GM23338 (cell line): ENCODE results near the gene MAST2.

Experiments used
- CTCF ChIP-seq, 2 experiments: fragments of 200-600 bp in 1 of 2; sonication (generic) in 1 of 2; conservative IDR thresholded peaks; 2 replicates each; pipeline versions ENCODE4 v1.5.1 to v1.6.1; 2016 to 2017; ENCODE audit warnings: antibody characterized with exemption in 2 of 2, low read depth in 2 of 2, mild to moderate bottlenecking in 2 of 2, moderate library complexity in 1 of 2
- EZH2phosphoT487 ChIP-seq: fragments of 200-600 bp; sonication (generic); IDR thresholded peaks from one replicate; pipeline ENCODE4 v1.8.1; 2018; ENCODE audit warnings: antibody characterized with exemption; ENCODE audit not compliant: unreplicated experiment
- POLR2AphosphoS5 ChIP-seq: IDR thresholded peaks from 2 replicates; pipeline ENCODE4 v1.6.1; 2016; ENCODE audit warnings: antibody characterized with exemption, low read depth
- STAT1 ChIP-seq: IDR thresholded peaks from one replicate; pipeline ENCODE4 v1.6.1; 2016; ENCODE audit warnings: antibody characterized with exemption; ENCODE audit not compliant: unreplicated experiment
- TF ChIP-seq, protein P1 (sequence below): IDR thresholded peaks from one replicate; pipeline ENCODE4 v1.6.1; 2018; ENCODE audit warnings: antibody characterized with exemption; ENCODE audit not compliant: unreplicated experiment

DNA sequence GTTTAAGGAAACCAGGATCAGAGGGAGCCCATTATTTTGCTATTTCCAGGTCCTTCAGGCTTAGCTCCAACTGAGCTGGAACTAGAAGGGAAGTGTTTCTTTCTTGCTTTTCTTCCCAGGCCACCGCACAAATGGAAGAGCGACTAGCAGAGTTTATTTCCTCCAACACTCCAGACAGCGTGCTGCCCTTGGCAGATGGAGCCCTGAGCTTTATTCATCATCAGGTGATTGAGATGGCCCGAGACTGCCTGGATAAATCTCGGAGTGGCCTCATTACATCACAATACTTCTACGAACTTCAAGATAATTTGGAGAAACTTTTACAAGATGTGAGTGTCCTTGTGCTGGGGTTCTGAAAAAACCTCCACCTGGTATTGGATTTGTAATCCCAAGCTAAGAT lies 207.2 kb downstream of the MAST2 start:
- TF ChIP-seq CTCF (conservative IDR thresholded peaks at IDR 0.05; ENCODE audit: low read depth in 2 of 2): no peak
- TF ChIP-seq, protein P1, sequence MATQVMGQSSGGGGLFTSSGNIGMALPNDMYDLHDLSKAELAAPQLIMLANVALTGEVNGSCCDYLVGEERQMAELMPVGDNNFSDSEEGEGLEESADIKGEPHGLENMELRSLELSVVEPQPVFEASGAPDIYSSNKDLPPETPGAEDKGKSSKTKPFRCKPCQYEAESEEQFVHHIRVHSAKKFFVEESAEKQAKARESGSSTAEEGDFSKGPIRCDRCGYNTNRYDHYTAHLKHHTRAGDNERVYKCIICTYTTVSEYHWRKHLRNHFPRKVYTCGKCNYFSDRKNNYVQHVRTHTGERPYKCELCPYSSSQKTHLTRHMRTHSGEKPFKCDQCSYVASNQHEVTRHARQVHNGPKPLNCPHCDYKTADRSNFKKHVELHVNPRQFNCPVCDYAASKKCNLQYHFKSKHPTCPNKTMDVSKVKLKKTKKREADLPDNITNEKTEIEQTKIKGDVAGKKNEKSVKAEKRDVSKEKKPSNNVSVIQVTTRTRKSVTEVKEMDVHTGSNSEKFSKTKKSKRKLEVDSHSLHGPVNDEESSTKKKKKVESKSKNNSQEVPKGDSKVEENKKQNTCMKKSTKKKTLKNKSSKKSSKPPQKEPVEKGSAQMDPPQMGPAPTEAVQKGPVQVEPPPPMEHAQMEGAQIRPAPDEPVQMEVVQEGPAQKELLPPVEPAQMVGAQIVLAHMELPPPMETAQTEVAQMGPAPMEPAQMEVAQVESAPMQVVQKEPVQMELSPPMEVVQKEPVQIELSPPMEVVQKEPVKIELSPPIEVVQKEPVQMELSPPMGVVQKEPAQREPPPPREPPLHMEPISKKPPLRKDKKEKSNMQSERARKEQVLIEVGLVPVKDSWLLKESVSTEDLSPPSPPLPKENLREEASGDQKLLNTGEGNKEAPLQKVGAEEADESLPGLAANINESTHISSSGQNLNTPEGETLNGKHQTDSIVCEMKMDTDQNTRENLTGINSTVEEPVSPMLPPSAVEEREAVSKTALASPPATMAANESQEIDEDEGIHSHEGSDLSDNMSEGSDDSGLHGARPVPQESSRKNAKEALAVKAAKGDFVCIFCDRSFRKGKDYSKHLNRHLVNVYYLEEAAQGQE: no peak
- no peak for TF ChIP-seq STAT1
- TF ChIP-seq POLR2AphosphoS5: no peak
- TF ChIP-seq EZH2phosphoT487: no peak
